Limb (tissue), 2 donors: ENCODE results near the gene SULT4A1.

ENCODE experiments used
- DNase-seq, 2 donors: peaks; one replicate each; pipeline ENCODE4 v3.0.0-alpha.2; 2016; ENCODE audit errors: extremely low spot score in 2 of 2

Gene SULT4A1

GRCh38 chr22:43828998-43829782 lies 33.1 kb downstream of the SULT4A1 start:
- DNase-seq, result peak; percentile 79 to 80

GRCh38 chr22:43828725-43828997 lies 33.7 kb downstream of the SULT4A1 start:
- no peak for DNase-seq

GRCh38 chr22:43827926-43828724 lies 34.2 kb downstream of the SULT4A1 start:
- peak in 1 of 2 donors; percentile 24 for DNase-seq

GRCh38 chr22:43827003-43827735 lies 35.1 kb downstream of the SULT4A1 start:
- no peak for DNase-seq

GRCh38 chr22:43826142-43827002 lies 35.9 kb downstream of the SULT4A1 start:
- DNase-seq, result peak in 1 of 2 donors; percentile 47

- peak in 1 of 2 donors; percentile 24 for DNase-seq
These were observed 36.7 kb downstream of the SULT4A1 start for GRCh38 chr22:43825651-43826050.

GRCh38 chr22:43824724-43825420 lies 37.4 kb downstream of the SULT4A1 start:
- peak in 1 of 2 donors; percentile 28 for DNase-seq

GRCh38 chr22:43823911-43824665 lies 38.2 kb downstream of the SULT4A1 start:
- DNase-seq, result peak in 1 of 2 donors; percentile 20

- peak in 1 of 2 donors; percentile 24 for DNase-seq
These were observed 38.9 kb downstream of the SULT4A1 start for GRCh38 chr22:43823353-43823908.

GRCh38 chr22:43821606-43822425 lies 40.5 kb downstream of the SULT4A1 start:
- DNase-seq, result peak in 1 of 2 donors; percentile 12

GRCh38 chr22:43820651-43821305 lies 41.5 kb downstream of the SULT4A1 start:
- peak in 1 of 2 donors; percentile 21 for DNase-seq

GRCh38 chr22:43819931-43820640 lies 42.2 kb downstream of the SULT4A1 start:
- peak in 1 of 2 donors; percentile 20 for DNase-seq

GRCh38 chr22:43819421-43819921 lies 42.8 kb downstream of the SULT4A1 start:
- peak in 1 of 2 donors; percentile 15 for DNase-seq

GRCh38 chr22:43818981-43819380 lies 43.3 kb downstream of the SULT4A1 start:
- peak in 1 of 2 donors; percentile 14 for DNase-seq

GRCh38 chr22:43817402-43817801 lies 44.9 kb downstream of the SULT4A1 start:
- DNase-seq, result no peak

- DNase-seq, result no peak
These were observed 48.0 kb downstream of the SULT4A1 start for GRCh38 chr22:43814264-43814663.

- DNase-seq, result no peak
These were observed 49.4 kb downstream of the SULT4A1 start for GRCh38 chr22:43812890-43813289.
